ENCODE measurements around the gene AEBP2. TPM values are rescaled to one million over a fixed set of nuclear protein-coding genes. Genes with fewer than 3 reads are reported as not detected.
"Not testable (repeated sequence)": the region's sequence is repeated elsewhere in the genome, so short reads cannot be mapped to it uniquely, and the experiment has no call there.

The AEBP2 gene
- total RNA-seq, 1 donor from 2014 or later, result 21.0 TPM

GRCh38 chr12:19415563-19415962 lies 23.7 kb upstream of the AEBP2 start:
- Mint-ChIP-seq H3K27ac (ENCODE audit: unreplicated experiment) (no peak overlapping the region), H3K36me3 (ENCODE audit: unreplicated experiment) (peaks cover 4% of the 10 kb centered on the region), H3K27me3 (ENCODE audit: unreplicated experiment) (peaks cover 4% of the 10 kb centered on the region), H3K4me1 (ENCODE audit: low read depth, unreplicated experiment) (peaks cover 3% of the 10 kb centered on the region), H3K9me3 (ENCODE audit: unreplicated experiment) (peaks cover 2% of the 10 kb centered on the region), H3K4me3 (ENCODE audit: unreplicated experiment) (no peak overlapping the region)
- no peak for TF ChIP-seq CTCF (IDR thresholded peaks at IDR 0.05; ENCODE audit: partially characterized antibody, unreplicated experiment)
- DNase-seq, result no peak

DNA sequence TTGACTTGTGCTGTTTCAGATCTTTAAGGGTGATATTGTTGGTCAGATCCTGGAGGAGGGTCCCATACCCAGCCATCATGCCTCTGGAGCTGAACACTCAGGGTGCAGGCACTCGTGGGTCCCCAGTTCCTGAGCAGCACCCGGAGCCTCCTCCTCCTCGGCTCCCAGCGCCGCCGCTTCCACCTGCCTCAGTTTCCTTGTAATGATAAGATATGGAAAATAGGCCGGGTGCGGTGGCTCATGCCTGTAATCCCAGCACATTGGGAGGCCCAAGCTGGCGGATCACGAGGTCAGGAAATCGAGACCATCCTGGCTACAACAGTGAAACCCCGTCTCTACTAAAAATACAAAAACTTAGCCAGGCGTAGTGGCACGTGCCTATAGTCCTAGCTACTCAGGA lies 20.2 kb upstream of the AEBP2 start:
- no peak overlapping the region for H3K4me3 Mint-ChIP-seq (ENCODE audit: unreplicated experiment)
- peaks cover 2% of the 10 kb centered on the region for H3K9me3 Mint-ChIP-seq (ENCODE audit: unreplicated experiment)
- no peak for DNase-seq
- no peak for TF ChIP-seq CTCF (IDR thresholded peaks at IDR 0.05; ENCODE audit: partially characterized antibody, unreplicated experiment)
- peaks cover 8% of the 10 kb centered on the region for H3K36me3 Mint-ChIP-seq (ENCODE audit: unreplicated experiment)
- H3K27me3 Mint-ChIP-seq (ENCODE audit: unreplicated experiment), result peaks cover 2% of the 10 kb centered on the region
- no peaks in the 10 kb centered on the region for H3K4me1 Mint-ChIP-seq (ENCODE audit: low read depth, unreplicated experiment)
- no peak overlapping the region for H3K27ac Mint-ChIP-seq (ENCODE audit: unreplicated experiment)

GRCh38 chr12:19421503-19422282 lies 17.6 kb upstream of the AEBP2 start:
- Mint-ChIP-seq H3K27me3 (ENCODE audit: unreplicated experiment) (peaks cover 2% of the 10 kb centered on the region), H3K27ac (ENCODE audit: unreplicated experiment) (no peak overlapping the region), H3K4me3 (ENCODE audit: unreplicated experiment) (no peak overlapping the region), H3K4me1 (ENCODE audit: low read depth, unreplicated experiment) (no peaks in the 10 kb centered on the region), H3K36me3 (ENCODE audit: unreplicated experiment) (peaks cover 9% of the 10 kb centered on the region), H3K9me3 (ENCODE audit: unreplicated experiment) (peaks cover 2% of the 10 kb centered on the region)
- no peak for DNase-seq
- TF ChIP-seq CTCF (IDR thresholded peaks at IDR 0.05; ENCODE audit: partially characterized antibody, unreplicated experiment), result no peak

DNA sequence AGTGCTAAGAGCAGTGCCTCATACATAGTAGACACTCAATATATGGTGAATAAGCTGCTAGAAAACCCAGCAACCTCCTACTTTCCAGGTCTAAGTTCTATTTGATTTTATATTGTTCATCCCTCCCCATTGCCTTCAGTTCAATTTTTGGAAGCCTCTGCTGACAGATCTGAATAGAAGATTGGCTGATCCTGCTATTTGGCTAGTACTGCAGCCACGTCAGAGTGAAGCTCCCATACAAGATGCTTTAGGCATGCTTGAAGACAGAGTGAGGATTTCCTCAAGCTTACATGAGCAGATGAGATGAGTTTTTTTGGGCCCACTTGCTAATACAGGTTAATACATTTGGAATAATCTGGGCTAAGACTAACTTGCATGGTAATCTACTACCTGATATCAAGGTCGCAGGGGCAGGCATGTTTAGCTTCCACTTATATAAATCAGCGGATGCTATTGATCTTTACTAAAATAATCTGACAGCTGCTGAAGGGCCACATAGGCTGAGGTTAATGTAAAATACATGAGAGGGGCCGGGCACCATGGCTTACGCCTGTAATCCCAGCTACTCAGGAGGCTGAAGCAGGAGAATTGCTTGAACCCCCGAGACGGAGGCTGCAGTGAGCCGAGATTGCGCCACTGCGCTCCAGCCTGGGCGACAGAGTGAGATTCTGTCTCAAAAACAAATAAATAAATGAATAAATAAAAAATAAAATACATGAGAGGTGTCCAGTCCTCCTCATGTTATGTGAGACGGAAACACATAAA lies 15.9 kb upstream of the AEBP2 start:
- no peaks in the 10 kb centered on the region for H3K4me1 Mint-ChIP-seq (ENCODE audit: low read depth, unreplicated experiment)
- TF ChIP-seq CTCF (IDR thresholded peaks at IDR 0.05; ENCODE audit: partially characterized antibody, unreplicated experiment), result no peak
- H3K27me3 Mint-ChIP-seq (ENCODE audit: unreplicated experiment), result peaks cover 2% of the 10 kb centered on the region
- H3K9me3 Mint-ChIP-seq (ENCODE audit: unreplicated experiment), result peaks cover 4% of the 10 kb centered on the region
- H3K27ac Mint-ChIP-seq (ENCODE audit: unreplicated experiment), result no peak overlapping the region
- H3K36me3 Mint-ChIP-seq (ENCODE audit: unreplicated experiment), result peaks cover 5% of the 10 kb centered on the region
- H3K4me3 Mint-ChIP-seq (ENCODE audit: unreplicated experiment), result no peak overlapping the region
- DNase-seq, result no peak

- Mint-ChIP-seq H3K27me3 (ENCODE audit: unreplicated experiment) (no peaks in the 10 kb centered on the region), H3K4me1 (ENCODE audit: low read depth, unreplicated experiment) (peaks cover 3% of the 10 kb centered on the region), H3K4me3 (ENCODE audit: unreplicated experiment) (no peak overlapping the region), H3K36me3 (ENCODE audit: unreplicated experiment) (peaks cover 5% of the 10 kb centered on the region), H3K27ac (ENCODE audit: unreplicated experiment) (no peak overlapping the region), H3K9me3 (ENCODE audit: unreplicated experiment) (peaks cover 1% of the 10 kb centered on the region)
- DNase-seq, result no peak
- no peak for TF ChIP-seq CTCF (IDR thresholded peaks at IDR 0.05; ENCODE audit: partially characterized antibody, unreplicated experiment)
Observed at GRCh38 chr12:19428246-19428645, 11.0 kb upstream of the AEBP2 start.

GRCh38 chr12:19429491-19429890 lies 9.8 kb upstream of the AEBP2 start:
- H3K27me3 Mint-ChIP-seq (ENCODE audit: unreplicated experiment); H3K9me3 Mint-ChIP-seq (ENCODE audit: unreplicated experiment); H3K36me3 Mint-ChIP-seq (ENCODE audit: unreplicated experiment); H3K27ac Mint-ChIP-seq (ENCODE audit: unreplicated experiment); H3K4me1 Mint-ChIP-seq (ENCODE audit: low read depth, unreplicated experiment); DNase-seq; H3K4me3 Mint-ChIP-seq (ENCODE audit: unreplicated experiment): not testable (repeated sequence)

Measured in glutamatergic neuron (in vitro differentiated cells).